Left ventricle myocardium inferior (tissue), 1 donor: ENCODE results near the gene SDK1. TPM values are rescaled to one million over a fixed set of nuclear protein-coding genes. Genes with fewer than 3 reads are reported as not detected.

Source experiments
- DNase-seq: peaks from one replicate; pipeline ENCODE4 v3.0.0-alpha.2; 2020
- H3K27ac ChIP-seq: fragments of 200-600 bp; replicated peaks from 2 replicates; pipeline ENCODE4 v1.8.0; 2021
- H3K27me3 ChIP-seq: fragments of 200-600 bp; 2 replicates; pipeline ENCODE4 v1.8.0; 2021; ENCODE audit warnings: low read depth
- H3K36me3 ChIP-seq: fragments of 200-600 bp; 2 replicates; pipeline ENCODE4 v1.8.0; 2021
- H3K4me1 ChIP-seq: fragments of 200-600 bp; 2 replicates; pipeline ENCODE4 v1.8.0; 2021
- H3K4me3 ChIP-seq: fragments of 200-600 bp; 2 replicates; pipeline ENCODE4 v1.8.0; 2021; ENCODE audit warnings: mild to moderate bottlenecking, moderate library complexity
- H3K9me3 ChIP-seq: fragments of 200-600 bp; replicated peaks from 2 replicates; pipeline ENCODE4 v1.8.0; 2021
- CTCF ChIP-seq: fragments of 200-600 bp; IDR thresholded peaks from 2 replicates; pipeline ENCODE4 v1.8.0; 2021; ENCODE audit warnings: antibody characterized with exemption, mild to moderate bottlenecking, borderline replicate concordance
- intact Hi-C: fragments of 100-400 bp; cut with micrococcal nuclease; formaldehyde crosslinking; loops from one replicate; pipeline ENCODE4 v1.11.0; 2022
- total RNA-seq: library from RNA; stranded (reverse); fragmentation: NEBNext Ultra II Directional; extraction: Animal tissue kit (Norgen Biotek cat#: 25700); gene quantifications from one replicate; pipeline ENCODE4 v1.2.1, GENCODE V29; 2021
- donor health status: DM: no; HTN: yes; CAD: no; lungs with severe emphysema.

Gene SDK1
- total RNA-seq, 1 donor from 2014 or later: 1.3 TPM

- no peak for TF ChIP-seq CTCF
- no peak for DNase-seq
- Histone ChIP-seq H3K27ac (no peak overlapping the region), H3K36me3 (no peaks in the 10 kb centered on the region), H3K4me1 (no peaks in the 10 kb centered on the region), H3K4me3 (no peak overlapping the region), H3K9me3 (no peaks in the 10 kb centered on the region), H3K27me3 (no peaks in the 10 kb centered on the region)
- intact Hi-C loops: no loop called here
Observed at GRCh38 chr7:3358991-3359390, 57.9 kb downstream of the SDK1 start.

- Histone ChIP-seq H3K4me1 (no peaks in the 10 kb centered on the region), H3K4me3 (no peak overlapping the region), H3K27me3 (peaks cover 5% of the 10 kb centered on the region), H3K36me3 (no peaks in the 10 kb centered on the region), H3K9me3 (peaks cover 6% of the 10 kb centered on the region), H3K27ac (no peak overlapping the region)
- no peak for TF ChIP-seq CTCF
- no peak for DNase-seq
- intact Hi-C loops: no loop called here
Observed at GRCh38 chr7:3367261-3367660, 66.2 kb downstream of the SDK1 start.

GRCh38 chr7:3370068-3370830, 69.2 kb downstream of the SDK1 start:
- Histone ChIP-seq H3K36me3 (no peaks in the 10 kb centered on the region), H3K27me3 (peaks cover 5% of the 10 kb centered on the region), H3K27ac (no peak overlapping the region), H3K9me3 (no peaks in the 10 kb centered on the region), H3K4me3 (no peak overlapping the region), H3K4me1 (no peaks in the 10 kb centered on the region)
- no peak for DNase-seq
- intact Hi-C loops: no loop called here
- no peak for TF ChIP-seq CTCF

- TF ChIP-seq CTCF: no peak
- H3K27ac ChIP-seq: no peak overlapping the region
- intact Hi-C loops: no loop called here
Observed at GRCh38 chr7:3370921-3371320, 69.9 kb downstream of the SDK1 start.

GRCh38 chr7:3371601-3372000, 70.5 kb downstream of the SDK1 start:
- intact Hi-C loops: no loop called here
- H3K9me3 ChIP-seq: no peaks in the 10 kb centered on the region
- no peak for DNase-seq
- H3K27me3 ChIP-seq: peaks cover 5% of the 10 kb centered on the region
- no peak overlapping the region for H3K4me3 ChIP-seq
- H3K4me1 ChIP-seq: no peaks in the 10 kb centered on the region
- H3K27ac ChIP-seq: no peak overlapping the region
- TF ChIP-seq CTCF: no peak
- no peaks in the 10 kb centered on the region for H3K36me3 ChIP-seq

More at GRCh38 chr7:3370921-3371320, 69.9 kb downstream of the SDK1 start:
- Histone ChIP-seq H3K4me1 (no peaks in the 10 kb centered on the region), H3K27me3 (peaks cover 5% of the 10 kb centered on the region), H3K4me3 (no peak overlapping the region), H3K9me3 (no peaks in the 10 kb centered on the region), H3K36me3 (no peaks in the 10 kb centered on the region)
- DNase-seq: no peak
